BJ (cell line): ENCODE results near the gene STRIT1. TPM values are rescaled to one million over a fixed set of nuclear protein-coding genes. Genes with fewer than 3 reads are reported as not detected.

ENCODE experiments used
- CTCF ChIA-PET: fragments of 350-600 bp; formaldehyde crosslinking; extraction: SDS; loops from one replicate; lab custom pipeline; 2021; ENCODE audit warnings: antibody characterized with exemption, inconsistent platforms; lab: Yijun Ruan, JAX
- POLR2A ChIA-PET: fragments of 300-600 bp; sonication (Branson Sonifier 250); formaldehyde crosslinking; extraction: SDS; loops from one replicate; lab custom pipeline; 2021; ENCODE audit warnings: antibody characterized with exemption; lab: Charles Lee
- DNase-seq: peaks from one replicate; pipeline ENCODE4 v3.0.0-alpha.2; 2011; ENCODE audit warnings: low read depth
- H3K27me3 ChIP-seq: 2 replicates; pipeline ENCODE4 v1.6.0; 2011; ENCODE audit warnings: low read length; ENCODE audit not compliant: control insufficient read depth, insufficient read depth
- H3K36me3 ChIP-seq: 2 replicates; pipeline ENCODE4 v1.5.1; 2011; ENCODE audit warnings: low read length; ENCODE audit not compliant: control insufficient read depth, insufficient read depth
- H3K4me3 ChIP-seq: 2 replicates; pipeline ENCODE4 v1.5.1; 2011; ENCODE audit warnings: low read depth, mild to moderate bottlenecking, control low read depth, low read length
- polyA plus RNA-seq: library from polyadenylated mRNA; depleted of rRNA; stranded (reverse); fragments of >200 nt; gene quantifications from 2 replicates; pipeline ENCODE4 v1.2.3, GENCODE V29; 2011; rRNA removed
- TF ChIP-seq, protein P1 (sequence below): IDR thresholded peaks from 2 replicates; pipeline ENCODE4 v1.5.1; 2011; ENCODE audit warnings: low read depth, mild to moderate bottlenecking, control low read depth, inconsistent platforms, low read length, moderate library complexity; ENCODE audit not compliant: insufficient read depth

The STRIT1 gene
- polyA plus RNA-seq, 1 experiment: not detected

DNA sequence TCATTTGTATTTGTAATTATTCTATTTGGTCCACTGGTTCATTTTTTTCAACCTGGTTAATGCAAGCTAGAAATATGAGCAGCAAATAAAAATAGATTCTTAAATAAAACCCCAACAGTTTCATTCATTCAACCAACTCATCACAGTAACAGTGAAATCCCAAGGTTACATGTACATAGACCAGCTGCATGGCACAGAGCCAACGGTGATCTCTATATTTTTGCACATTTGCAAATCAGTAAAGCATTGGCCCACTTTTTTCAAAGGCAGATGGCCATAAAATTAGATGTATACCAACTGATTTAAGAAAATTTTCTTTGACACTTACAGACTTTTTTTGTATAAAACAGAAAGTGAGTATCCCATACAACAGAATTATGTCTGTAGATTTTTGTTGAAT, 49.3 kb downstream of the STRIT1 start:
- POLR2A ChIA-PET: no interaction called here
- Histone ChIP-seq H3K27me3 (no peaks in the 10 kb centered on the region), H3K36me3 (no peaks in the 10 kb centered on the region), H3K4me3 (no peak overlapping the region)
- TF ChIP-seq, protein P1, sequence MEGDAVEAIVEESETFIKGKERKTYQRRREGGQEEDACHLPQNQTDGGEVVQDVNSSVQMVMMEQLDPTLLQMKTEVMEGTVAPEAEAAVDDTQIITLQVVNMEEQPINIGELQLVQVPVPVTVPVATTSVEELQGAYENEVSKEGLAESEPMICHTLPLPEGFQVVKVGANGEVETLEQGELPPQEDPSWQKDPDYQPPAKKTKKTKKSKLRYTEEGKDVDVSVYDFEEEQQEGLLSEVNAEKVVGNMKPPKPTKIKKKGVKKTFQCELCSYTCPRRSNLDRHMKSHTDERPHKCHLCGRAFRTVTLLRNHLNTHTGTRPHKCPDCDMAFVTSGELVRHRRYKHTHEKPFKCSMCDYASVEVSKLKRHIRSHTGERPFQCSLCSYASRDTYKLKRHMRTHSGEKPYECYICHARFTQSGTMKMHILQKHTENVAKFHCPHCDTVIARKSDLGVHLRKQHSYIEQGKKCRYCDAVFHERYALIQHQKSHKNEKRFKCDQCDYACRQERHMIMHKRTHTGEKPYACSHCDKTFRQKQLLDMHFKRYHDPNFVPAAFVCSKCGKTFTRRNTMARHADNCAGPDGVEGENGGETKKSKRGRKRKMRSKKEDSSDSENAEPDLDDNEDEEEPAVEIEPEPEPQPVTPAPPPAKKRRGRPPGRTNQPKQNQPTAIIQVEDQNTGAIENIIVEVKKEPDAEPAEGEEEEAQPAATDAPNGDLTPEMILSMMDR: no peak
- CTCF ChIA-PET: interaction anchor here (0.6 to 1.4 kb wide), 4 partner anchors 8 to 445 kb away, joined by 3 to 4 read pairs (median 3); no protein-coding TSS in a partner anchor
- DNase-seq: no peak

DNA sequence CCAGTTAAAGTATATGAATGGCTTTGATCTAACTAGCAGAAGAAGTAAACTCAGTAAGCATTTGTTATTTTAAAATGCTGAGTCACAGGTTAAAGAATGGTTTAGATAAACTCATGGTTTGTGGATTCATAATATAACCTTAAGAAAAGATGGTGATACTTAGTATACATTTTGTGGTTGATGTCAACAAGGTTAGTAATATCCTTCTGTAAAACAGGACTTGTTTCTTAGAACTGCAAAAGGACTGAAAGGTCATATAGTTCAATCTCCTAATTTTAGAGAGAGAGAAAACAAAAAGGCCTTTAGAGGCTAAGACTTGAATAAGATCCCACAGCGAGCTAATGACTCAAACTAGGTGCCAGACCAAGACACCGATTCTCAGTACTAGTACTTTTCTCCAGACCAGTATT, 50.0 kb downstream of the STRIT1 start:
- ChIA-PET CTCF (interaction anchor here (0.6 to 1.4 kb wide), 3 partner anchors 9 to 445 kb away, joined by 3 to 4 read pairs (median 3); no protein-coding TSS in a partner anchor), POLR2A (no interaction called here)
- TF ChIP-seq, protein P1: no peak
- H3K27me3 ChIP-seq: no peaks in the 10 kb centered on the region
- H3K36me3 ChIP-seq: no peaks in the 10 kb centered on the region
- H3K4me3 ChIP-seq: no peak overlapping the region
- DNase-seq: no peak

DNA sequence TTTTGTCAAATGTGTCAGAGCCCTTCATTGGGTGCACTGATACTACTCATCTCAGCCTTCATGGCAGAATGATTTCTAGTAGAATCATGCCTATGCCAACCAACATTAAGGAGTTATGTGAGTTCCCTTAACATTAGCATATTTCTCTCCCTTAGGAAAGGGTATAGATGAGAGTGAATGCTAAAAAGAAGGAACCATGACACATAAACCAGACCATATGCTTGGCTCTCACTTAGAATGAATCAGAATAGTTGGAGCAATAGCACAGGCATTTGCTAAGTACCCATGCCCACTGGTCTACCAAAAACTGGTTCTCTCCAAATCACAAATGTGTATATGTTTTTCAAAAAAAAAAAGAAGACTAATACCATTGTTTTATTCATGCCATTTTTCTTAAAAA, 51.1 kb downstream of the STRIT1 start:
- no peaks in the 10 kb centered on the region for H3K36me3 ChIP-seq
- no peak for DNase-seq
- ChIA-PET CTCF (no interaction called here), POLR2A (no interaction called here)
- H3K4me3 ChIP-seq: no peak overlapping the region
- H3K27me3 ChIP-seq: no peaks in the 10 kb centered on the region
- TF ChIP-seq, protein P1: no peak

DNA sequence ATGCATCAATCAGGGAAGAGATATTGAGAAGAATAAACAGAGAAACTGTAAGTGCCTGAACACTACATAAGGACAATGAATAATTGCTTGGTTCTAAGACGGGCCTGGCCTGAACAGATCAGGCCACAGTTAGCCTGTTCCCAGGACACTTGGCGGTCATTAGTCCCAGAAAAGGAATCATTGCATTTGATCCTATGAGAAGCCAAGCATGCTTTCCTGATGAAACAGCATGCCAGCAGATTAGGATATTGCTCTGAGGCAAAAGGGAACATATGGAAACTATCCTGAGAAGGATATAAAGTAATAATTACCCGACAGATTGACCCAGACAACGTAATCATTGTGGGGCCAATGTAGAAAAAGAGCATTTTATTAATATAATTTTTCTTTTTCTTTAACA, 51.9 kb downstream of the STRIT1 start:
- Histone ChIP-seq H3K4me3 (no peak overlapping the region), H3K27me3 (no peaks in the 10 kb centered on the region), H3K36me3 (no peaks in the 10 kb centered on the region)
- ChIA-PET POLR2A (no interaction called here), CTCF (interaction anchor here (1.1 kb wide), 1 partner anchor 23 kb away, joined by 3 read pairs; no protein-coding TSS in a partner anchor)
- DNase-seq: no peak
- TF ChIP-seq, protein P1: no peak

Other genes starting within 250 kb of the STRIT1 start
- 208 and 273 TPM in 2 replicates for gene MME, start 213.4 kb downstream of the STRIT1 start, polyA plus RNA-seq